Activated CD8-positive, alpha-beta memory T cell treated with anti-CD3 and anti-CD28 coated beads for 4 hours (primary cell): ENCODE results near the gene ST6GALNAC3.

Source experiments
- DNase-seq, 2 donors: peaks; one replicate each; pipeline ENCODE4 v3.0.0-alpha.2; 2020; ENCODE audit warnings: low read depth in 2 of 2

Gene ST6GALNAC3

GRCh38 chr1:76247261-76247852 is 172.8 kb downstream of the ST6GALNAC3 start:
- no peak for DNase-seq

- no peak for DNase-seq
Observed at GRCh38 chr1:76250271-76250670, 175.7 kb downstream of the ST6GALNAC3 start.

- no peak for DNase-seq
Observed at GRCh38 chr1:76252431-76252830, 177.9 kb downstream of the ST6GALNAC3 start.

- DNase-seq = no peak
Observed at GRCh38 chr1:76254104-76255030, 179.8 kb downstream of the ST6GALNAC3 start.

GRCh38 chr1:76256289-76257223 is 182.0 kb downstream of the ST6GALNAC3 start:
- DNase-seq = no peak

- DNase-seq = no peak
Observed at GRCh38 chr1:76257823-76258222, 183.3 kb downstream of the ST6GALNAC3 start.

GRCh38 chr1:76259270-76259669 is 184.7 kb downstream of the ST6GALNAC3 start:
- no peak for DNase-seq

GRCh38 chr1:76260279-76260678 is 185.7 kb downstream of the ST6GALNAC3 start:
- DNase-seq = no peak

- no peak for DNase-seq
Observed at GRCh38 chr1:76262601-76263000, 188.1 kb downstream of the ST6GALNAC3 start.

GRCh38 chr1:76264642-76265041 is 190.1 kb downstream of the ST6GALNAC3 start:
- no peak for DNase-seq

GRCh38 chr1:76266762-76267161 is 192.2 kb downstream of the ST6GALNAC3 start:
- no peak for DNase-seq

GRCh38 chr1:76267631-76268030 is 193.1 kb downstream of the ST6GALNAC3 start:
- no peak for DNase-seq

GRCh38 chr1:76268341-76268740 is 193.8 kb downstream of the ST6GALNAC3 start:
- no peak for DNase-seq

- no peak for DNase-seq
Observed at GRCh38 chr1:76269155-76269554, 194.6 kb downstream of the ST6GALNAC3 start.

- no peak for DNase-seq
Observed at GRCh38 chr1:76274302-76274701, 199.8 kb downstream of the ST6GALNAC3 start.

- no peak for DNase-seq
Observed at GRCh38 chr1:76274718-76275117, 200.2 kb downstream of the ST6GALNAC3 start.

GRCh38 chr1:76278711-76279100 is 204.2 kb downstream of the ST6GALNAC3 start:
- no peak for DNase-seq

GRCh38 chr1:76279101-76279748 is 204.7 kb downstream of the ST6GALNAC3 start:
- no peak for DNase-seq

- DNase-seq = no peak
Observed at GRCh38 chr1:76281306-76281705, 206.8 kb downstream of the ST6GALNAC3 start.

GRCh38 chr1:76284842-76285241 is 210.3 kb downstream of the ST6GALNAC3 start:
- no peak for DNase-seq

GRCh38 chr1:76285578-76286135 is 211.1 kb downstream of the ST6GALNAC3 start:
- DNase-seq = no peak
